NAMALWA (cell line): ENCODE data around the gene ZBTB6.
"Not testable (repeated sequence)": the region's sequence is repeated elsewhere in the genome, so short reads cannot be mapped to it uniquely, and the experiment has no call there.

Source experiments
- DNase-seq: peaks from one replicate; pipeline ENCODE4 v3.0.0-alpha.2; 2015; ENCODE audit warnings: low spot score

Gene ZBTB6

GRCh38 chr9:122923947-122924346 is 10.8 kb upstream of the ZBTB6 start:
- peak; percentile 58 for DNase-seq

GRCh38 chr9:122922713-122923112 is 9.6 kb upstream of the ZBTB6 start:
- DNase-seq = no peak

DNA sequence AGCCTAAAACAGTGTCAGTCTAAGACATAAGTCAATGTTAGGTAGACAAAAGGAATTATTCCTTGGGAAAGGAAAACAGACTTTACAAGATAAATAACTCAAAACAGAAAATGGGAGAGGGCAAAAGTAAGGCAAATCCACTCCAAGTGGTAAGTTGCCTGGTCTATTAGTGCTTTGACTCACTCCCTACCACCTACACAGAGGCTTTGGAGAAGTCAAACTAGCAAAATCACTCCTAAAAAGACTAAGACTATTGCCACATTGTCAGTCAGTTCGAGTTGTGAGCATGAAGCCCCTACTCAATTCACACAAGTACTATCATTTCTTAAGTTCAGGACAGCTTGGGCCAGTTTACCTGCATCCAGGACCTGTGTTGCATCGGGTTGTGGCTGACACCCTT is 5.2 kb upstream of the ZBTB6 start:
- DNase-seq = no peak

DNA sequence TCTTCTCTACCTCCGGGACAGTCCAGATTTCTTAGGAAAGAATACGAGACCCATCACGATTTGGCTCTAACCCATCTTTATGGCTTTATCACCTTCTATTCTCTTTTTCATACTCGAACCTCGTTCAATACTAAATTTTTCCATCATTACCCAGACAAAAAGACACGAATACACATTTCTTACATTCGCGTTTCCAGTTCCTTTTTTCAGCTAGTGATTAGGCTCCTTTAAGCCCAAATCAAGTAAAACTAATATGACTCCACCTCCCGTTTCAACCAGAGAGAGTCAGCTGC is 506 bp downstream of the ZBTB6 start:
- DNase-seq = no peak

DNA sequence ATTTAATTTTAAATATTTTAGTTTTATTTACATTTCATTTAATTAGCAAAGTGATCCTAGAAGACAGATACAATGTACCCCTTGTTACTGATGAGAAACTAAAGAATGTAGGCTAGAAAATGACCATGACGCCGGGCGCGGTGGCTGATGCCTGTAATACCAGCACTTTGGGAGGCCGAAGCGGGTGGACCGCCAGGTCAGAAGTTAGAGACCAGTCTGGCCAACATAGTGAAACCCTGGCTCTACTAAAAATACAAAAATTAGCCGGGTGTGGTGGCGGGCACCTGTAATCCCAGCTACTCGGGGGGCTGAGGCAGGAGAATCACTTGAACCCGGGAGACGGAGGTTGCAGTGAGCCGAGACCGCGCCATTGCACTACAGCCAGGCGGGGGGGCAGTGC is 7.0 kb downstream of the ZBTB6 start:
- DNase-seq = not testable (repeated sequence)

GRCh38 chr9:122904823-122905710 is 8.1 kb downstream of the ZBTB6 start, which contains the start of gene RC3H2:
TSS of gene RC3H2 (minus strand) at chr9:122905359. CDS start at chr9:122897509, 7,850 bp downstream.
- peak; percentile 100 for DNase-seq

- DNase-seq = peak; percentile 60
Observed at GRCh38 chr9:122904466-122904822, 8.7 kb downstream of the ZBTB6 start.

DNA sequence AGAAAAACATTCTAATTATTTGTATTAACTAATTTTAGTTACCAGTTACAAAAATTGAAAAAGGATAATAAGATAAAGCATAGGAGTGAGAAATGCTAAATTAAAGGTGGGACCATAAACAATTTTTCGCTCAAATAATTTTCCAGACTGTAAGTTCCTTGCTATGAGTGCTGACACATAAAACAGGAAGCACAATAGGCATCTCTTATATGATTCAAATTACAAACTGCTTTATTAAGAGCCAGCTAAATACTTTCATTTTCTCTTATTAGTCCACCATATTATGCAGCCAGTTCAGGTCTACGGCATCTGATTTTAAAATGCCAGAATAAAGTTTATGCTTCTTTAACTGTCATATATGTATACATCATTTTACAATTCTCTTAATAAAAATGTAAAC is 12.3 kb downstream of the ZBTB6 start:
- peak; percentile 59 for DNase-seq

- DNase-seq = no peak
Observed at GRCh38 chr9:122897969-122898368, 15.2 kb downstream of the ZBTB6 start.

DNA sequence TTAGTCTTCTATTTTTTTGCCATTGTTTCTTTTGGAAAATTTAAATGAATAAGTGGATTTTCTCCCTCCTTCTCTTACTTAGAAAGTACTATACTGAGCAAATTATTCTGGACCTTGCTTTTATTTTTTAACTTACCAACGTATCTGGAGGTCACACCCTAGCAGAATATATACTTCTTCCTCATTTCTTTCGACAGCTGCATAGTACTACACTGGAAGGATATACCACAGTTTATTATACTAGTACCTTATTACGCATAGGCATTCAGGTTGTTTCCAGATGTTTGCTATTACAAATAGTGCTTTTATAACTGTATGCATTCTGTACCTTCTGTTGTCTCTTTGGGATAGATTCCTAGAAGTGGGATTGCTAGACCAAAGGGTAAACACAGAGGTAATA is 24.6 kb downstream of the ZBTB6 start:
- DNase-seq = no peak

DNA sequence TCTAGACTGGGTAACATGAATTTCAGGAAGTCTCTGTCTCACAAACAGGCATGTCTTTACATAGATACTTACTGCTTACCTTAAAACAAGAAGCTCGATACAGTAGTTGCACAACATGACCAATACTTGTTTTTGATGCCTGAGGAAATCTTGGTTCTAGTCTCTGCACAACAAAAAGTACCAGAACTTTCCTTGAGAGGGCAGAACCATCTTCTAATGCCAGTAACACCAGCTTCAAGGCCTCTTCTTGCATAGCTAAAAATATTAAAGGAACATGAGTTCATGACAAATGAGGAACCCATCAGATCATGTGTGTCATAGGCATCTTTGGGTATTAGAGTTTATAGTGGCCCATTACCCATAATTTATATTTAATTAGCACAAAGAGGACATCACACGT is 30.0 kb downstream of the ZBTB6 start:
- DNase-seq = peak; percentile 15

GRCh38 chr9:122879443-122879842 is 33.7 kb downstream of the ZBTB6 start:
- no peak for DNase-seq

- no peak for DNase-seq
Observed at GRCh38 chr9:122875523-122875922, 37.6 kb downstream of the ZBTB6 start.

- not testable (repeated sequence) for DNase-seq
Observed at GRCh38 chr9:122867276-122867675, 45.8 kb downstream of the ZBTB6 start.

- DNase-seq = no peak
Observed at GRCh38 chr9:122866079-122866478, 47.0 kb downstream of the ZBTB6 start.

DNA sequence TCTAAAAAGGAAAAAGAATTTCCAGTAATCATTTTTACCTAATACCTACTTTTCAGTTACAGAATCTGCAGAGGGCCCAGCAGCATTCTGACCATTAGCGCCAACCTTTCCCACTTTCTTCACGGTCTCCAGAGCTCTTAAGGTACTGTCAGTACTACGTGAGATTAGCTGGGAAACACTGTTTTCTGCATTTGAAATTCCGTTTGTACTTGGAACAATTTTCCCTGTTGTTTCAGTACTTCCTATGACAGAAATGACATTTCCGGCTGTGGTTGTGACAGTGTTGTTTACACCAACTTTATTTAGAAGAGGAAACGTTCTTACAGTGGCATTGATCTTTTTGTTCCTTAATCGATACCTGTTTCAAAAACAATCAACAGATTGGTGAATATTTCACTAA is 47.8 kb downstream of the ZBTB6 start:
- DNase-seq = no peak

DNA sequence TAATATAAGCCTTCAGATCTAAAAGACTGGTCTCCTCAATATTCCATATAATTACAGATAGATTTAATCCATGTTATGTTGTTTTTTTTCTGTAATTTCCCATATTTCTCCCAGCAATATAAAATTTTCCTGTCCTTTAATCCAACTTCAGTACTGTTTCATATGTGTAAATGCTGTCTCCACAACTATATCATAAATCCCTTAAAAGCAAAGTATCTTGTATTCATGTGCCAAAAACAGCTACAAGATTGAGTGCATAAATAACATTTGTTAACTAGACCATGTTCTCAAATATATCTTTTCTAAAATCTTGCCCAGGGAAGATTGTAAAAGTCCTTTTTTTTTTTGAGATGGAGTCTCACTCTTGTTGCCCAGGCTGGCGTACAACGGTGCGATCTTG is 49.7 kb downstream of the ZBTB6 start:
- DNase-seq = no peak

GRCh38 chr9:122860319-122861142 is 52.6 kb downstream of the ZBTB6 start:
- no peak for DNase-seq
